Vagina (tissue), 2 donors: ENCODE data around the gene PSIP1.

Experiments used
- CTCF ChIP-seq, 3 experiments: fragments of 450-650 bp in 2 of 3; fragments of 200-600 bp in 1 of 3; sonication (generic) in 1 of 3; IDR thresholded peaks; one replicate each; pipeline ENCODE4 v1.5.1; 2017 to 2019; ENCODE audit warnings: antibody characterized with exemption in 3 of 3, mild to moderate bottlenecking in 2 of 3, moderate library complexity in 2 of 3
- POLR2A ChIP-seq, 2 donors: fragments of 450-650 bp; IDR thresholded peaks; one replicate each; pipeline ENCODE4 v1.6.1; 2017; ENCODE audit warnings: antibody characterized with exemption in 2 of 2, mild to moderate bottlenecking in 2 of 2, moderate library complexity in 2 of 2
- POLR2AphosphoS5 ChIP-seq, 2 donors: sonication (generic); formaldehyde crosslinking; IDR thresholded peaks; one replicate each; pipeline ENCODE4 v1.9.0; 2017; ENCODE audit warnings: antibody characterized with exemption in 2 of 2, mild to moderate bottlenecking in 2 of 2, low read depth in 1 of 2; ENCODE audit not compliant: insufficient read depth in 1 of 2

DNA sequence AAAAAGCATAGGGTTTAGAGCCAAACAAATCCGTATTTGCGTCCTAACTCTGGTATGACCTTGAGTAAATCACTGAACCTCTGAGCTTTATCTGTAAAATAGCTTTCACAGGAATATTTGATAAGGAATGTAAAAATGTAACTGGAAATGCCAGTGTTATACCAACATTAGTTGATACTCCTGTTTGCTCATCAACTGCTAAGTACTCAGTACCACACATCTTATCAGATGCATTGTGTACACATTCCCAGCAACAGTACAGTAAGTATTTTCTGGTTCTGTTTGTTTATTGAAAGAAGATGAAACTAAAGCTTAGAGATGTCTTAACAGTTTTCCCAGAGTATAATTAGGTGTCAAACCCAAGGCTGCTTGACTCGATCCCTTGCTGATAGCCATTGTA lies 66.6 kb downstream of the PSIP1 start:
- TF ChIP-seq CTCF (IDR thresholded peaks at IDR 0.05) (no peak), POLR2AphosphoS5 (IDR thresholded peaks at IDR 0.05; ENCODE audit: insufficient read depth in 1 of 2, low read depth in 1 of 2) (no peak), POLR2A (IDR thresholded peaks at IDR 0.05) (no peak)
